K562 (cell line): ENCODE data around the gene CNMD. TPM values are rescaled to one million over a fixed set of nuclear protein-coding genes. Genes with fewer than 3 reads are reported as not detected.

ENCODE experiments used
- ATAC-seq: fragments of 200-7000 bp; cut with Tn5 transposase; 3 replicates; pipeline ENCODE4 v1.9.1; 2020; ENCODE audit warnings: moderate library complexity
- BruUV-seq: library from RNA; stranded (reverse); fragments of 400-500 nt; replicated peaks from 2 replicates; lab custom pipeline; 2021; lab: Mats Ljungman, UMichigan
- CTCF ChIA-PET: fragments of 300-600 bp; formaldehyde crosslinking; extraction: SDS; loops from one replicate; lab custom pipeline; 2021; ENCODE audit warnings: low intra/inter-chr PET ratio; lab: Yijun Ruan, JAX
- POLR2A ChIA-PET: fragments of 300-600, 350-650 bp; sonication (Branson Sonifier 250); formaldehyde crosslinking; extraction: SDS; loops from one replicate; lab custom pipeline; 2021; ENCODE audit warnings: antibody characterized with exemption, inconsistent platforms; lab: Yijun Ruan, JAX
- DNase-seq, 4 experiments: peaks; one replicate each; pipeline versions ENCODE4 v3.0.0 to v3.0.0-alpha.2; 2011 to 2018; ENCODE audit warnings: low spot score in 3 of 4, mixed read lengths in 3 of 4; ENCODE audit errors: extremely low read depth in 1 of 4
- FAIRE-seq: peaks from 2 replicates; lab custom pipeline; 2011; peaks lifted over from hg19 to GRCh38; lab: Jason Lieb, UNC
- H2AFZ ChIP-seq: 2 replicates; pipeline ENCODE4 v1.6.0; 2011; ENCODE audit warnings: low read depth, low read length, control low read depth, inconsistent platforms
- H3K27ac ChIP-seq: fragments of 200-600 bp; 3 replicates; pipeline ENCODE4 v1.8.0; 2011; ENCODE audit warnings: low read depth, mild to moderate bottlenecking, control low read depth, inconsistent platforms, low read length, moderate library complexity, mixed read lengths; ENCODE audit errors: extremely low read depth
- H3K27me3 ChIP-seq, 2 experiments: fragments of 300-600 bp in 1 of 2; 2 replicates in 1 of 2; 3 replicates in 1 of 2; pipeline versions ENCODE4 v1.6.0 to v1.8.0; 2011; ENCODE audit warnings: inconsistent platforms in 2 of 2, low read length in 2 of 2, mild to moderate bottlenecking in 1 of 2, mixed read lengths in 1 of 2, moderate library complexity in 1 of 2; ENCODE audit not compliant: control insufficient read depth in 2 of 2, insufficient read depth in 2 of 2
- H3K36me3 ChIP-seq: fragments of 300-600 bp; 3 replicates; pipeline ENCODE4 v1.8.0; 2011; ENCODE audit warnings: mild to moderate bottlenecking, low read length, inconsistent platforms; ENCODE audit not compliant: control insufficient read depth, insufficient read depth
- H3K4me1 ChIP-seq, 2 experiments: fragments of 200-600 bp in 1 of 2; replicated peaks in 1 of 2; 2 replicates in 1 of 2; 3 replicates in 1 of 2; pipeline versions ENCODE4 v1.5.1 to v1.8.0; 2011; ENCODE audit warnings: inconsistent platforms in 2 of 2, low read length in 2 of 2, mild to moderate bottlenecking in 1 of 2, mixed read lengths in 1 of 2, moderate library complexity in 1 of 2; ENCODE audit not compliant: control insufficient read depth in 2 of 2, insufficient read depth in 2 of 2
- H3K4me2 ChIP-seq: 2 replicates; pipeline ENCODE4 v1.6.1; 2011; ENCODE audit warnings: low read length, control low read depth, inconsistent platforms, mixed read lengths; ENCODE audit not compliant: insufficient read depth
- H3K4me3 ChIP-seq: fragments of 200-600 bp; sonication (generic), shearing (Covaris generic); 2 replicates; pipeline ENCODE4 v1.5.1; 2016; ENCODE audit warnings: control low read depth, inconsistent platforms
- H3K79me2 ChIP-seq: fragments of 200-600 bp; 3 replicates; pipeline ENCODE4 v1.8.0; 2011; ENCODE audit warnings: low read length, inconsistent platforms; ENCODE audit not compliant: control insufficient read depth, insufficient read depth
- H3K9ac ChIP-seq, 2 experiments: 2 replicates each; pipeline versions ENCODE4 v1.6.0 to v1.6.1; 2011; ENCODE audit warnings: low read depth in 2 of 2, low read length in 2 of 2, control low read depth in 1 of 2, inconsistent platforms in 1 of 2, mild to moderate bottlenecking in 1 of 2, mixed read lengths in 1 of 2; ENCODE audit not compliant: insufficient read depth in 1 of 2
- H3K9me1 ChIP-seq: one replicate; pipeline ENCODE4 v1.6.0; 2011; ENCODE audit warnings: inconsistent platforms, mild to moderate bottlenecking, low read length, moderate library complexity; ENCODE audit not compliant: control insufficient read depth, insufficient read depth
- H3K9me3 ChIP-seq: replicated peaks from 2 replicates; pipeline ENCODE4 v1.5.1; 2011; ENCODE audit warnings: low read depth, low read length, inconsistent platforms; ENCODE audit not compliant: control insufficient read depth, insufficient read depth
- H4K20me1 ChIP-seq: replicated peaks from 2 replicates; pipeline ENCODE4 v1.6.1; 2011; ENCODE audit warnings: low read length, inconsistent platforms, mixed read lengths; ENCODE audit not compliant: control insufficient read depth, insufficient read depth
- CC2D1A ChIP-seq: fragments of 450-650 bp; IDR thresholded peaks from 2 replicates; pipeline ENCODE4 v1.6.1; 2017; ENCODE audit warnings: mild to moderate bottlenecking
- CHD2 ChIP-seq: IDR thresholded peaks from 2 replicates; pipeline ENCODE4 v1.6.1; 2011; ENCODE audit warnings: low read depth, low read length
- DACH1 ChIP-seq: fragments of 450-650 bp; IDR thresholded peaks from 2 replicates; pipeline ENCODE4 v1.6.1; 2018; ENCODE audit not compliant: partially characterized antibody
- DNMT1 ChIP-seq: fragments of 450-650 bp; IDR thresholded peaks from 2 replicates; pipeline ENCODE4 v1.6.1; 2016; ENCODE audit warnings: antibody characterized with exemption, mild to moderate bottlenecking
- FOXJ2 ChIP-seq: fragments of 200-800 bp; sonication (Bioruptor generic); IDR thresholded peaks from 2 replicates; pipeline ENCODE4 v1.6.1; 2016; ENCODE audit warnings: missing genetic modification characterization, missing compliant biosample characterization
- MAFF ChIP-seq: IDR thresholded peaks from 2 replicates; pipeline ENCODE4 v1.6.1; 2012; ENCODE audit warnings: low read length, improper control_type of control experiment
- PML ChIP-seq: IDR thresholded peaks from 2 replicates; pipeline ENCODE4 v1.6.1; 2012; ENCODE audit warnings: low read length, inconsistent platforms
- PYGO2 ChIP-seq: fragments of 450-650 bp; IDR thresholded peaks from 2 replicates; pipeline ENCODE4 v1.6.1; 2016; ENCODE audit warnings: mild to moderate bottlenecking, missing genetic modification characterization, moderate library complexity, missing compliant biosample characterization
- RFX5 ChIP-seq: IDR thresholded peaks from 2 replicates; pipeline ENCODE4 v1.6.1; 2011; ENCODE audit warnings: low read depth, mild to moderate bottlenecking, improper control_type of control experiment, low read length
- SMARCA4 ChIP-seq: fragments of 450-650 bp; IDR thresholded peaks from 2 replicates; pipeline ENCODE4 v1.6.1; 2016
- SMARCC2 ChIP-seq: fragments of 450-650 bp; IDR thresholded peaks from 2 replicates; pipeline ENCODE4 v1.6.1; 2017; ENCODE audit warnings: antibody characterized with exemption, moderate library complexity, mild to moderate bottlenecking, low read depth
- TOE1 ChIP-seq, 2 experiments: fragments of 450-650 bp in 1 of 2; sonication (generic) in 1 of 2; formaldehyde crosslinking in 1 of 2; IDR thresholded peaks; 2 replicates each; pipeline versions ENCODE4 v1.7.1 to v1.8.0; 2016 to 2022; ENCODE audit warnings: borderline replicate concordance in 2 of 2, mild to moderate bottlenecking in 2 of 2, antibody characterized with exemption in 1 of 2, inconsistent platforms in 1 of 2, low read depth in 1 of 2, missing genetic modification reagents in 1 of 2, moderate library complexity in 1 of 2
- ZNF253 ChIP-seq: fragments of 250-450 bp; sonication (Bioruptor Pico); conservative IDR thresholded peaks from 2 replicates; pipeline ENCODE4 v1.6.1; 2021; ENCODE audit warnings: mild to moderate bottlenecking
- ZNF586 ChIP-seq: fragments of 450-650 bp; formaldehyde crosslinking; conservative IDR thresholded peaks from 2 replicates; pipeline ENCODE4 v1.4.0; 2020; ENCODE audit warnings: mild to moderate bottlenecking, moderate library complexity
- ZNF830 ChIP-seq: fragments of 250-450 bp; sonication (Bioruptor Pico); IDR thresholded peaks from 2 replicates; pipeline ENCODE4 v1.5.0; 2021; ENCODE audit warnings: mild to moderate bottlenecking
- WGBS: fragments of 100-300 bp; shearing (Covaris generic); methylation state at CpG from one replicate; pipeline ENCODE4 v1.1.6; 2016; ENCODE audit warnings: low coverage, mixed read lengths; ENCODE audit not compliant: insufficient coverage; ENCODE audit errors: missing lambda C conversion rate; 5-methylcytosine and 5-hydroxymethylcytosine counted together
- in situ Hi-C: fragments of 300-500 bp; cut with MboI; formaldehyde crosslinking; loops from 4 replicates; pipeline ENCODE4 v1.15.0; 2018; ENCODE audit warnings: inconsistent platforms, mixed read lengths
- intact Hi-C: fragments of 100-400 bp; cut with micrococcal nuclease; formaldehyde crosslinking; loops from 2 replicates; pipeline ENCODE4 v1.14.2; 2022
- polyA plus RNA-seq, 8 experiments: library from polyadenylated mRNA; depleted of rRNA in 4 of 8; stranded (reverse) in 5 of 8; unstranded in 3 of 8; fragments of >200 nt; fragmentation: Nextera tagmentation in 2 of 8; fragmentation: Illumina TruSeq in 1 of 8; extraction: Ambion mirVana in 2 of 8; extraction: Trizol in 1 of 8; gene quantifications; 2 replicates each; pipeline versions ENCODE4 v1.2.1 to v1.2.3, GENCODE V29; 2011 to 2014; ENCODE audit warnings: inconsistent platforms in 1 of 8, missing spikeins in 1 of 8
- total RNA-seq, 7 experiments: library from RNA; depleted of rRNA in 6 of 7; stranded (reverse); fragments of >200 nt in 6 of 7; fragmentation: Illumina TruSeq in 2 of 7; extraction: Trizol in 2 of 7; gene quantifications; 2 replicates each; pipeline versions ENCODE4 v1.2.1 to v1.2.3, GENCODE V29; 2011 to 2021; ENCODE audit warnings: low replicate concordance in 1 of 7
- TF ChIP-seq, protein P1 (sequence below): fragments of 250-450 bp; sonication (Bioruptor Pico); IDR thresholded peaks from 2 replicates; pipeline ENCODE4 v1.4.0; 2020
- TF ChIP-seq, protein P2 (sequence below): fragments of 450-650 bp; IDR thresholded peaks from 2 replicates; pipeline ENCODE4 v1.6.1; 2016; ENCODE audit warnings: antibody characterized with exemption
- TF ChIP-seq, protein P3 (sequence below): fragments of 450-650 bp; formaldehyde crosslinking; IDR thresholded peaks from 2 replicates; pipeline ENCODE4 v1.4.0; 2020; ENCODE audit warnings: mild to moderate bottlenecking, moderate library complexity
- TF ChIP-seq, protein P4 (sequence below): fragments of 250-450 bp; sonication (Bioruptor Pico); IDR thresholded peaks from 2 replicates; pipeline ENCODE4 v1.4.0; 2020; ENCODE audit warnings: mild to moderate bottlenecking, moderate library complexity, borderline replicate concordance

Gene CNMD
- total and polyA plus RNA-seq, 9 of the 15 experiments (the other 6 are each of a cell fraction or from before 2014, with no cell fraction given) = not detected

DNA sequence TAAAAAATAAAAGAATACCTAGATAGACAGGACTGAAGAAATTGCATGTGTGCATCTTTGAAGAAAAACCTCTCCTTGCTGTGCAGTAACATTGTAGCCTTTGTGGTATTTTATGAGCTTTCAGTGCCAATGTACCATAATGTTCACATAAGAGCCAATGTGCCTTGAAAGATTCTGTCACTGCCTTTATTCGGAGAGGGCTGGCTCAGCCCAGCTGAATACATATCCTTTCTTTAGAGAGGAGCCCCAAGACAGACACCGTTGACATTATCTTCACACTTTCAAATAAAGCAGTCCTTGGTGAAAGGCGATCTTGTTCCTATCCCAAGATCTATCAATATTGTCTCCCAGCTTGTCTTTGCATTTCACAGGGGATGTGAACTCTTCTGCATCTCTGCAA is 18.5 kb upstream of the CNMD start:
- H2AFZ ChIP-seq = no peak overlapping the region
- H3K4me1 ChIP-seq = no peaks in the 10 kb centered on the region
- peaks cover 3% of the 10 kb centered on the region for H3K9me1 ChIP-seq
- ATAC-seq (no peak), DNase-seq (no peak), FAIRE-seq (no peak)
- TF ChIP-seq, protein P1, sequence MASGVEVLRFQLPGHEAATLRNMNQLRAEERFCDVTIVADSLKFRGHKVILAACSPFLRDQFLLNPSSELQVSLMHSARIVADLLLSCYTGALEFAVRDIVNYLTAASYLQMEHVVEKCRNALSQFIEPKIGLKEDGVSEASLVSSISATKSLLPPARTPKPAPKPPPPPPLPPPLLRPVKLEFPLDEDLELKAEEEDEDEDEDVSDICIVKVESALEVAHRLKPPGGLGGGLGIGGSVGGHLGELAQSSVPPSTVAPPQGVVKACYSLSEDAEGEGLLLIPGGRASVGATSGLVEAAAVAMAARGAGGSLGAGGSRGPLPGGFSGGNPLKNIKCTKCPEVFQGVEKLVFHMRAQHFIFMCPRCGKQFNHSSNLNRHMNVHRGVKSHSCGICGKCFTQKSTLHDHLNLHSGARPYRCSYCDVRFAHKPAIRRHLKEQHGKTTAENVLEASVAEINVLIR (CRISPR knock-in tag) = no peak
- no peak for TF ChIP-seq DACH1
- TF ChIP-seq ZNF586 = no peak
- TF ChIP-seq ZNF830 = no peak
- no peak for TF ChIP-seq ZNF253 (CRISPR knock-in tag)
- no peak for TF ChIP-seq SMARCC2
- TF ChIP-seq FOXJ2 (tag) = no peak
- TF ChIP-seq DNMT1 = no peak
- no peak for TF ChIP-seq CC2D1A
- no peak for TF ChIP-seq RFX5
- TF ChIP-seq, protein P2, sequence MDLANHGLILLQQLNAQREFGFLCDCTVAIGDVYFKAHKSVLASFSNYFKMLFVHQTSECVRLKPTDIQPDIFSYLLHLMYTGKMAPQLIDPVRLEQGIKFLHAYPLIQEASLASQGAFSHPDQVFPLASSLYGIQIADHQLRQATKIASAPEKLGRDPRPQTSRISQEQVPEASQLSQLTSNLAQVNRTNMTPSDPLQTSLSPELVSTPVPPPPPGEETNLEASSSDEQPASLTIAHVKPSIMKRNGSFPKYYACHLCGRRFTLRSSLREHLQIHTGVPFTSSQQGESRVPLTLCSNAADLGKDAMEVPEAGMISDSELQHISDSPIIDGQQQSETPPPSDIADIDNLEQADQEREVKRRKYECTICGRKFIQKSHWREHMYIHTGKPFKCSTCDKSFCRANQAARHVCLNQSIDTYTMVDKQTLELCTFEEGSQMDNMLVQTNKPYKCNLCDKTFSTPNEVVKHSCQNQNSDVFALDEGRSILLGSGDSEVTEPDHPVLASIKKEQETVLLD = no peak
- no peak for TF ChIP-seq PYGO2
- TF ChIP-seq TOE1 (IDR thresholded peaks at IDR 0.05; ENCODE audit: borderline replicate concordance) = no peak
- TF ChIP-seq TOE1 (CRISPR knock-in tag; IDR thresholded peaks at IDR 0.05; ENCODE audit: borderline replicate concordance, low read depth) = no peak
- TF ChIP-seq, protein P3, sequence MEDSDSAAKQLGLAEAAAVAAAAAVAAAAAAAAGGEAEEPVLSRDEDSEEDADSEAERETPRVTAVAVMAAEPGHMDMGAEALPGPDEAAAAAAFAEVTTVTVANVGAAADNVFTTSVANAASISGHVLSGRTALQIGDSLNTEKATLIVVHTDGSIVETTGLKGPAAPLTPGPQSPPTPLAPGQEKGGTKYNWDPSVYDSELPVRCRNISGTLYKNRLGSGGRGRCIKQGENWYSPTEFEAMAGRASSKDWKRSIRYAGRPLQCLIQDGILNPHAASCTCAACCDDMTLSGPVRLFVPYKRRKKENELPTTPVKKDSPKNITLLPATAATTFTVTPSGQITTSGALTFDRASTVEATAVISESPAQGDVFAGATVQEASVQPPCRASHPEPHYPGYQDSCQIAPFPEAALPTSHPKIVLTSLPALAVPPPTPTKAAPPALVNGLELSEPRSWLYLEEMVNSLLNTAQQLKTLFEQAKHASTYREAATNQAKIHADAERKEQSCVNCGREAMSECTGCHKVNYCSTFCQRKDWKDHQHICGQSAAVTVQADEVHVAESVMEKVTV (CRISPR knock-in tag) = no peak
- TF ChIP-seq MAFF = no peak
- TF ChIP-seq PML = no peak
- no peak for TF ChIP-seq CHD2
- no peak for TF ChIP-seq SMARCA4
- TF ChIP-seq, protein P4, sequence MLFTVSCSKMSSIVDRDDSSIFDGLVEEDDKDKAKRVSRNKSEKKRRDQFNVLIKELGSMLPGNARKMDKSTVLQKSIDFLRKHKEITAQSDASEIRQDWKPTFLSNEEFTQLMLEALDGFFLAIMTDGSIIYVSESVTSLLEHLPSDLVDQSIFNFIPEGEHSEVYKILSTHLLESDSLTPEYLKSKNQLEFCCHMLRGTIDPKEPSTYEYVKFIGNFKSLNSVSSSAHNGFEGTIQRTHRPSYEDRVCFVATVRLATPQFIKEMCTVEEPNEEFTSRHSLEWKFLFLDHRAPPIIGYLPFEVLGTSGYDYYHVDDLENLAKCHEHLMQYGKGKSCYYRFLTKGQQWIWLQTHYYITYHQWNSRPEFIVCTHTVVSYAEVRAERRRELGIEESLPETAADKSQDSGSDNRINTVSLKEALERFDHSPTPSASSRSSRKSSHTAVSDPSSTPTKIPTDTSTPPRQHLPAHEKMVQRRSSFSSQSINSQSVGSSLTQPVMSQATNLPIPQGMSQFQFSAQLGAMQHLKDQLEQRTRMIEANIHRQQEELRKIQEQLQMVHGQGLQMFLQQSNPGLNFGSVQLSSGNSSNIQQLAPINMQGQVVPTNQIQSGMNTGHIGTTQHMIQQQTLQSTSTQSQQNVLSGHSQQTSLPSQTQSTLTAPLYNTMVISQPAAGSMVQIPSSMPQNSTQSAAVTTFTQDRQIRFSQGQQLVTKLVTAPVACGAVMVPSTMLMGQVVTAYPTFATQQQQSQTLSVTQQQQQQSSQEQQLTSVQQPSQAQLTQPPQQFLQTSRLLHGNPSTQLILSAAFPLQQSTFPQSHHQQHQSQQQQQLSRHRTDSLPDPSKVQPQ (CRISPR knock-in tag) = no peak
- 0% methylated on average over 3 of the region's 3 CpGs for WGBS
- ChIA-PET CTCF (no interaction called here), POLR2A (no interaction called here)
- no peak overlapping the region for H3K4me3 ChIP-seq
- H3K27me3 ChIP-seq = peaks cover 2 to 5% of the 10 kb centered on the region in 2 experiments; a peak in 2 of 5 replicates
- H3K27ac ChIP-seq = no peak overlapping the region
- in situ Hi-C loops = no loop called here
- H3K9me3 ChIP-seq = no peaks in the 10 kb centered on the region
- intact Hi-C loops = no loop called here
- H3K4me2 ChIP-seq = no peak overlapping the region
- H3K79me2 ChIP-seq = no peaks in the 10 kb centered on the region
- no TSS peak for BruUV-seq
- no peak overlapping the region for H3K9ac ChIP-seq
- H3K36me3 ChIP-seq = no peaks in the 10 kb centered on the region
- H4K20me1 ChIP-seq = no peaks in the 10 kb centered on the region
